HepG2 (cell line): ENCODE data around the gene GABBR2.

Experiments used
- IKZF1 ChIP-seq: fragments of 450-650 bp; IDR thresholded peaks from 2 replicates; pipeline ENCODE4 v1.7.1; 2016
- MYC ChIP-seq: sonication (generic); formaldehyde crosslinking; IDR thresholded peaks from 2 replicates; pipeline ENCODE4 v1.9.0; 2021; ENCODE audit warnings: missing genetic modification reagents, borderline replicate concordance
- NFE2L2 ChIP-seq: fragments of 150-350 bp; IDR thresholded peaks from 2 replicates; pipeline ENCODE4 v1.6.1; 2014; ENCODE audit warnings: low read length
- ZNF264 ChIP-seq: sonication (generic); formaldehyde crosslinking; IDR thresholded peaks from 2 replicates; pipeline ENCODE4 v1.4.0; 2020; ENCODE audit warnings: missing genetic modification reagents
- TF ChIP-seq, protein P1 (sequence below): sonication (generic); formaldehyde crosslinking; IDR thresholded peaks from 2 replicates; pipeline ENCODE4 v1.5.0; 2020; ENCODE audit warnings: mild to moderate bottlenecking, missing genetic modification reagents, moderate library complexity

DNA sequence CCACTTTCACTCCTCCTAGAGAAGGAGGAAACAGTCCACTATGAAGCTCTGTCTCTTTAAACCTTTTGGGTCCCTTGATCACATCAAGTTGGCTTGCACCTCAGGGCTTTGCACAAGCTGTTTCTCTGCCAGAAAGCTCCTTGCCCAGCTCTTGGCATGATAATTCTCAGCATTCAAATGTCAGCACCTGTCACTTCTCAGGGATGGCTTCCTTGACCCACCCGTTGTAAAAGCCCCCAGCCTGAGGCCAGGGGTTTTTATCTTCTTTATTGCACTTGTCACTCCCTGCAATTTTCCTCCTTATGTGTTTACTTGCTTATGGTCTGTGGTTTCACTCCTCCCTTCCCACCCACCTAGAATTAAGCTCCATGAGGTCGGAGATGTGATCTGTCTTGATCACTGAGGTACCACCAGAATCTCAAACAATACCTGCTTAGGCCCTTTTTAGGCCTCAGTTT lies 252.6 kb downstream of the GABBR2 start:
- TF ChIP-seq NFE2L2 (no peak), ZNF264 (CRISPR knock-in tag) (no peak), MYC (CRISPR knock-in tag) (no peak), IKZF1 (no peak)
- TF ChIP-seq, protein P1, sequence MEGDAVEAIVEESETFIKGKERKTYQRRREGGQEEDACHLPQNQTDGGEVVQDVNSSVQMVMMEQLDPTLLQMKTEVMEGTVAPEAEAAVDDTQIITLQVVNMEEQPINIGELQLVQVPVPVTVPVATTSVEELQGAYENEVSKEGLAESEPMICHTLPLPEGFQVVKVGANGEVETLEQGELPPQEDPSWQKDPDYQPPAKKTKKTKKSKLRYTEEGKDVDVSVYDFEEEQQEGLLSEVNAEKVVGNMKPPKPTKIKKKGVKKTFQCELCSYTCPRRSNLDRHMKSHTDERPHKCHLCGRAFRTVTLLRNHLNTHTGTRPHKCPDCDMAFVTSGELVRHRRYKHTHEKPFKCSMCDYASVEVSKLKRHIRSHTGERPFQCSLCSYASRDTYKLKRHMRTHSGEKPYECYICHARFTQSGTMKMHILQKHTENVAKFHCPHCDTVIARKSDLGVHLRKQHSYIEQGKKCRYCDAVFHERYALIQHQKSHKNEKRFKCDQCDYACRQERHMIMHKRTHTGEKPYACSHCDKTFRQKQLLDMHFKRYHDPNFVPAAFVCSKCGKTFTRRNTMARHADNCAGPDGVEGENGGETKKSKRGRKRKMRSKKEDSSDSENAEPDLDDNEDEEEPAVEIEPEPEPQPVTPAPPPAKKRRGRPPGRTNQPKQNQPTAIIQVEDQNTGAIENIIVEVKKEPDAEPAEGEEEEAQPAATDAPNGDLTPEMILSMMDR = no peak
